Measurements from ENCODE around the gene PPP1R9A.

Gene PPP1R9A

GRCh38 chr7:94907026-94907810, at the start of gene PPP1R9A:
Gene PPP1R9A, plus strand, starts transcription at chr7:94907594. Its CDS starts 2,520 bp downstream, at chr7:94910114.
- DNase-seq = no peak

GRCh38 chr7:94871132-94871531, 36.3 kb upstream of the PPP1R9A start:
- DNase-seq = no peak

GRCh38 chr7:94873239-94873638, 34.2 kb upstream of the PPP1R9A start:
- DNase-seq = no peak

- DNase-seq = no peak
These were observed 33.2 kb upstream of the PPP1R9A start for GRCh38 chr7:94874036-94874785.

GRCh38 chr7:94875201-94875600, 32.2 kb upstream of the PPP1R9A start:
- no peak for DNase-seq

GRCh38 chr7:94877731-94878670, 29.4 kb upstream of the PPP1R9A start:
- no peak for DNase-seq

- no peak for DNase-seq
These were observed 24.5 kb upstream of the PPP1R9A start for GRCh38 chr7:94882891-94883290.

- DNase-seq = no peak
These were observed 23.8 kb upstream of the PPP1R9A start for GRCh38 chr7:94883616-94884015.

GRCh38 chr7:94888551-94888950, 18.8 kb upstream of the PPP1R9A start:
- DNase-seq = no peak

GRCh38 chr7:94888995-94889523, 18.3 kb upstream of the PPP1R9A start:
- no peak for DNase-seq

- no peak for DNase-seq
These were observed 17.2 kb upstream of the PPP1R9A start for GRCh38 chr7:94890216-94890615.

GRCh38 chr7:94893661-94894060, 13.7 kb upstream of the PPP1R9A start:
- DNase-seq = no peak

- DNase-seq = no peak
These were observed 9.9 kb upstream of the PPP1R9A start for GRCh38 chr7:94897541-94897940.

- no peak for DNase-seq
These were observed 9.1 kb upstream of the PPP1R9A start for GRCh38 chr7:94898340-94898739.

GRCh38 chr7:94901981-94902380, 5.4 kb upstream of the PPP1R9A start:
- no peak for DNase-seq

- no peak for DNase-seq
These were observed 3.4 kb upstream of the PPP1R9A start for GRCh38 chr7:94903971-94904370.

- no peak for DNase-seq
These were observed 2.4 kb upstream of the PPP1R9A start for GRCh38 chr7:94904982-94905381.

GRCh38 chr7:94906065-94906851, 1.1 kb upstream of the PPP1R9A start:
- no peak for DNase-seq

GRCh38 chr7:94907811-94908322, 473 bp downstream of the PPP1R9A start:
- no peak for DNase-seq

GRCh38 chr7:94908323-94909178, 1.2 kb downstream of the PPP1R9A start:
- no peak for DNase-seq

GRCh38 chr7:94909179-94909466, 1.7 kb downstream of the PPP1R9A start:
- DNase-seq = no peak
